ENCODE data around the gene PRKN.

The PRKN gene

DNA sequence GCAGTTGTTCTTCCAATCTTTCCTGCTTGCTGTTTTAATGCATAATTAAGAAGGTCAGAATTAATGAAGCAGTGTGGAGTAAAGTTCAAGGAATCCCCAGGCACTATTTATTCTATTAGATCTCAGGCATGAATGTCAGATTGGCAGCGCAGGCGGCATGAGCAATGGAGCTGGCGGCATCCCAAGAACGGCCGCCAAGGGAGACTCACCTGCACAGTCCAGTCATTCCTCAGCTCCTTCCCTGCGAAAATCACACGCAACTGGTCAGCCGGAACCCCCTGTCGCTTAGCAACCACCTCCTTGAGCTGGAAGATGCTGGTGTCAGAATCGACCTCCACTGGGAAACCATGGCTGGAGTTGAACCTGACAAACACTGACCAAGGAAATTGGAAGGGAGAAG, 284.5 kb downstream of the PRKN start:
- Histone ChIP-seq H3K4me3 (ENCODE audit: low read depth in 1 of 2, low read length in 2 of 2) (no peak overlapping the region), H3K9me3 (ENCODE audit: control insufficient read depth in 1 of 2, low read length in 2 of 2) (peaks cover 4 to 5% of the 10 kb centered on the region in 2 donors), H3K27me3 (ENCODE audit: low read depth, low read length) (no peaks in the 10 kb centered on the region), H3K4me1 (ENCODE audit: control insufficient read depth in 1 of 2, insufficient read depth in 2 of 2, low read length in 2 of 2) (no peaks in the 10 kb centered on the region), H3K36me3 (ENCODE audit: control insufficient read depth in 1 of 2, insufficient read depth in 2 of 2, low read length in 2 of 2) (no peaks in the 10 kb centered on the region), H3K27ac (ENCODE audit: low read length) (no peak overlapping the region)

DNA sequence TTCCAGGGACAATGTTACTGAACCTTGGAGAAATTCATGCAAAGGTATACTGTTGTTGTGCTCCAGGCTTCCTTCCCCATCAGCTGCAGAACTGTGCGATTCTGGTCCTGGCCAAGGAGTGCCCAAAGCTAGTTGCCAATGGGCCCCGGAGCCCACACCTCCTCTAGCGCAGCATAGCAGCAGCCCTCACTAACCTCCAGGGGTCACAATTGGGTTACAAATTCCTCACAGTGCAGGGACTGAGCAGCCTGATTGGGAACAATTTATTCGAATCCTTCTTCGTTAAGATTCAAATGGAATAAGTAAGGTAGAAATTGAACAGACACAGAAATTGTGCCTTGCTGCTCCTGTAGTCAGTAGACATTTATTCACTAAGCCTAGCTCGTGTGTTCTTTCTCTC, 284.9 kb downstream of the PRKN start:
- H3K27ac ChIP-seq (ENCODE audit: low read length): no peak overlapping the region
- no peaks in the 10 kb centered on the region for H3K27me3 ChIP-seq (ENCODE audit: low read depth, low read length)
- H3K9me3 ChIP-seq (ENCODE audit: control insufficient read depth in 1 of 2, low read length in 2 of 2): peaks cover 8% of the 10 kb centered on the region in 2 donors
- no peaks in the 10 kb centered on the region for H3K36me3 ChIP-seq (ENCODE audit: control insufficient read depth in 1 of 2, insufficient read depth in 2 of 2, low read length in 2 of 2)
- H3K4me1 ChIP-seq (ENCODE audit: control insufficient read depth in 1 of 2, insufficient read depth in 2 of 2, low read length in 2 of 2): no peaks in the 10 kb centered on the region
- H3K4me3 ChIP-seq (ENCODE audit: low read depth in 1 of 2, low read length in 2 of 2): no peak overlapping the region

DNA sequence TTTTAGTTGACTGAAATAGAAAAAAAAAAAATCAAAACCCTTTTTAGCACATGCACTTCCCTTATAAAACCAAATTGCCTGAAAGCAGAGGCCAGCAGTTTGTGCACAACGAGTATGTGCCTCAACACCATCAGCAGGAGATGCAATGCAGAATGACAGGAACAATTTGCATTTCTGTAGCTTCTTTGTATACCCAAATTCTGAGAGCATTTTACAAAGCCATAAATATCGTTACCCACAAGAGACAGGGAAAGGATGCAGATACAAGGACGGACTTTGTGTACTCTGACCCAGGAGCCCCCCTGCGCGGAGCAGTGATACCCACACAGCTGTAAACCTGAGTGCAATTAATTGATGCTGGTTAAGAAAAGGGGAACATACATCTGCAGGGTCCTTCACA, 285.6 kb downstream of the PRKN start:
- no peaks in the 10 kb centered on the region for H3K27me3 ChIP-seq (ENCODE audit: low read depth, low read length)
- H3K27ac ChIP-seq (ENCODE audit: low read length): no peak overlapping the region

DNA sequence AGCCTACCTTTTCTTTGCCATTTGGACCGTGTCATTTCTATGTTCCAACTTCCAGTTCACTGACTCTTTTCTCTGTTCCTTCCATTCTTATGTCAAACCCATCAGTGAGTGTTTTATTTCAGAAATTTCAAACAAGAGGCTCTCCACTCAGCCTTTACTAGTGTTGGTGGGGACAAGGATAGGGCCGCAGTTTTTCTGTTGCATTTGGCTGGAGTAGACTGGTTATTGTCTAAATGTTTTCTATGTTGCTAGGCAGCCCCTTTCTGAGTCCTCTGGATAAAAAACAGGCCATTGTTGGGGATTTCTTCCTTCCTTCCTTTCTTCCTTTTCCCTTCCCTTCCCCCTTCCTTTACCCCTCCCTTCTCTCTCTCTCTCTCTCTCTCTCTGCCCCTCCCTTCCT, 288.6 kb downstream of the PRKN start:
- Histone ChIP-seq H3K27me3 (ENCODE audit: low read depth, low read length) (no peaks in the 10 kb centered on the region), H3K4me1 (ENCODE audit: control insufficient read depth in 1 of 2, insufficient read depth in 2 of 2, low read length in 2 of 2) (no peaks in the 10 kb centered on the region), H3K9me3 (ENCODE audit: control insufficient read depth in 1 of 2, low read length in 2 of 2) (peaks cover 10 to 13% of the 10 kb centered on the region in 2 donors), H3K4me3 (ENCODE audit: low read depth in 1 of 2, low read length in 2 of 2) (no peak overlapping the region), H3K36me3 (ENCODE audit: control insufficient read depth in 1 of 2, insufficient read depth in 2 of 2, low read length in 2 of 2) (no peaks in the 10 kb centered on the region), H3K27ac (ENCODE audit: low read length) (no peak overlapping the region)

More for the DNA sequence above, 285.6 kb downstream of the PRKN start:
- Histone ChIP-seq H3K9me3 (ENCODE audit: control insufficient read depth in 1 of 2, low read length in 2 of 2) (peaks cover 10 to 13% of the 10 kb centered on the region in 2 donors), H3K4me1 (ENCODE audit: control insufficient read depth in 1 of 2, insufficient read depth in 2 of 2, low read length in 2 of 2) (no peaks in the 10 kb centered on the region), H3K36me3 (ENCODE audit: control insufficient read depth in 1 of 2, insufficient read depth in 2 of 2, low read length in 2 of 2) (no peaks in the 10 kb centered on the region), H3K4me3 (ENCODE audit: low read depth in 1 of 2, low read length in 2 of 2) (no peak overlapping the region)

DNA sequence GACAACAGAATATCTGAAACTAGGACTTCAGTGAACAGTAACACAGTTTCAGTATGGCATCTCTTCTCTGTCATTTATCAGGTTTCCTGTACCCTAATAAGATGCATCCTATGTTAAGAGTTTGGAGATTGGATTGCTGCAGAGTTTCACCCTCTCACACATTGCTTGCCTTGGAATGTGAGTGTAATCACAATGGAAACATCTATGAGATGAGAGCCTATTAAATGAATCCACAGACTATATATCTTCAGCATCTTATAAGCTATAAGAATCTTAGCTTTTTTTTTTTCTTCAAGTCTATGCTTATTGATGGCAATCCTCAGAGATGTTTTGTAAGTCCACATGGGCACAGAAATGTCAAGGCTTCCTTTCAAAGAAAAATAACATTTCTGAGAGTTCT, 292.5 kb downstream of the PRKN start:
- Histone ChIP-seq H3K4me1 (ENCODE audit: control insufficient read depth in 1 of 2, insufficient read depth in 2 of 2, low read length in 2 of 2) (no peaks in the 10 kb centered on the region), H3K27ac (ENCODE audit: low read length) (no peak overlapping the region), H3K36me3 (ENCODE audit: control insufficient read depth in 1 of 2, insufficient read depth in 2 of 2, low read length in 2 of 2) (no peaks in the 10 kb centered on the region), H3K4me3 (ENCODE audit: low read depth in 1 of 2, low read length in 2 of 2) (no peak overlapping the region), H3K9me3 (ENCODE audit: control insufficient read depth in 1 of 2, low read length in 2 of 2) (peaks cover 10 to 13% of the 10 kb centered on the region in 2 donors), H3K27me3 (ENCODE audit: low read depth, low read length) (no peaks in the 10 kb centered on the region)

DNA sequence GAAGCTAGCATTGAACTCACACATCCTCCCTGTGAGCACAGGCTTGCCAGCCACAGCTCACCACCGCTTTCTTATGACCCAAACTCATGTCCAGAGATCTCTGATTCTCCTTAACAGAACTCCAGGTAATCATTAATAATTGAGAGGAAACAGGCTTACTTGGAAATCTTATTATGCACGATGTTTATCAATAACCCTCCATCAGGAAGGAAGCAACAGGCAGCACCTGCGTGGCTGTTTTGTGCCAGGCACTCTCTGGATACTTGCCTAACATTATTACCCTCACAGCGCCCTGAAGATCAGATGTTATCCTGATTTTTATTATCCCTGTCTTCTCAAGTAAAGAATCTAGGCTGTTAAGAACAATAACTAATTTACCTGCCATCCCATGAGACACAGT, 306.6 kb downstream of the PRKN start:
- no peaks in the 10 kb centered on the region for H3K4me1 ChIP-seq (ENCODE audit: control insufficient read depth in 1 of 2, insufficient read depth in 2 of 2, low read length in 2 of 2)
- no peak overlapping the region for H3K27ac ChIP-seq (ENCODE audit: low read length)
- no peaks in the 10 kb centered on the region for H3K27me3 ChIP-seq (ENCODE audit: low read depth, low read length)
- H3K36me3 ChIP-seq (ENCODE audit: control insufficient read depth in 1 of 2, insufficient read depth in 2 of 2, low read length in 2 of 2): no peaks in the 10 kb centered on the region
- no peak overlapping the region for H3K4me3 ChIP-seq (ENCODE audit: low read depth in 1 of 2, low read length in 2 of 2)
- H3K9me3 ChIP-seq (ENCODE audit: control insufficient read depth in 1 of 2, low read length in 2 of 2): no peaks in the 10 kb centered on the region

DNA sequence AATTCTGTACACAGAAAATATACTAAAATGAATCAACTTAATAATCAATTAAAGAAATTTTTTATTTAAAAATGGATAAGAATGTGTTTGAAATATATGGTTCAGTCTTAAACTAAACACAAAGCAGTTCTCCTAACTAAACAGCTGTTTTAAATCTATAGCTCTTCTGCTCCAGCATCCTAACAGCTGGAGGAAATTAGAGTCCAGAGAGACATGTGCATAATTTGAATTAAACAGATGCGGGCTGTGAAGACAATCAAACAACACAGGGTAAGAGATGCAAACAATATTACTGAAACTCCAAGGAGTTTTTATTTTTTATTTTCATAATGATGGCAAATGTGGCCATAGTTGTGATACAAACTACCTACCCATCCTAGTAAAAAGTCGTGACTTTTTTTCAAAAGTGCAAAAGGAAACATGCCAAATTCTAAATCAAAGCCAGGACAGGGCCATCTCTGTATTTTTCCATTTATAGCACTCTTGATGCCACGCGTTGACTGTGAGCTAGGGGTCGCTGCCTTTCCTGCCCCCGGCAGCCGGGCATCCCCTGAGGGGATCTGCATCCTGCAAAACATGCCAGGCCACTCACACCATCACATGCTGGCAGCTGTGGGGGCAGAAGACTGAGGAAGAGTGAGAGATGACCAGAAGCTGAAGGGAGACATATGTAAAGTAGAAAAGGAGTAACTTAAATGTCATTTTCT, 310.6 kb downstream of the PRKN start:
- Histone ChIP-seq H3K27me3 (ENCODE audit: low read depth, low read length) (no peaks in the 10 kb centered on the region), H3K27ac (ENCODE audit: low read length) (no peak overlapping the region), H3K4me1 (ENCODE audit: control insufficient read depth in 1 of 2, insufficient read depth in 2 of 2, low read length in 2 of 2) (no peaks in the 10 kb centered on the region), H3K9me3 (ENCODE audit: control insufficient read depth in 1 of 2, low read length in 2 of 2) (no peaks in the 10 kb centered on the region), H3K36me3 (ENCODE audit: control insufficient read depth in 1 of 2, insufficient read depth in 2 of 2, low read length in 2 of 2) (no peaks in the 10 kb centered on the region), H3K4me3 (ENCODE audit: low read depth in 1 of 2, low read length in 2 of 2) (no peak overlapping the region)

DNA sequence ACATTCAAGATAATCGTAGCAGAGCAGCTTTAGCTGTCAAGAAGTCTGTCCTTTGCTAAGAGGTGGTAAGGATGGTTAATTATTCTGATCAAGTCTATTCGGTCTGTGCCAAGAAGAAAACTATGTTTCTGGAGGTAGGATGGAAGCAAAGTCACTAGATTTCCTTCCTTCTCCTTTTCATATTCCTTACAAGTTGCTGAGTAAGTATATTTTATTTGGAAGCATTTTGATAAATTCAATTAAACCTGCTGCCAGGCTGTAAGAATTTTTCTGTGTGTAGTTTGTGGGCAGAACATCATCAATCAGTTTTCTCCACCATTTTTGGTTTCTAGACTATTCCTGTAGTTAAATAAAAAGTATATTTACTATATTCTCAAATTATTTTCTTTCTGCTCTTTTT, 311.3 kb downstream of the PRKN start:
- H3K4me3 ChIP-seq (ENCODE audit: low read depth in 1 of 2, low read length in 2 of 2): no peak overlapping the region
- no peaks in the 10 kb centered on the region for H3K4me1 ChIP-seq (ENCODE audit: control insufficient read depth in 1 of 2, insufficient read depth in 2 of 2, low read length in 2 of 2)
- H3K27me3 ChIP-seq (ENCODE audit: low read depth, low read length): no peaks in the 10 kb centered on the region
- H3K27ac ChIP-seq (ENCODE audit: low read length): no peak overlapping the region
- no peaks in the 10 kb centered on the region for H3K36me3 ChIP-seq (ENCODE audit: control insufficient read depth in 1 of 2, insufficient read depth in 2 of 2, low read length in 2 of 2)
- H3K9me3 ChIP-seq (ENCODE audit: control insufficient read depth in 1 of 2, low read length in 2 of 2): no peaks in the 10 kb centered on the region

DNA sequence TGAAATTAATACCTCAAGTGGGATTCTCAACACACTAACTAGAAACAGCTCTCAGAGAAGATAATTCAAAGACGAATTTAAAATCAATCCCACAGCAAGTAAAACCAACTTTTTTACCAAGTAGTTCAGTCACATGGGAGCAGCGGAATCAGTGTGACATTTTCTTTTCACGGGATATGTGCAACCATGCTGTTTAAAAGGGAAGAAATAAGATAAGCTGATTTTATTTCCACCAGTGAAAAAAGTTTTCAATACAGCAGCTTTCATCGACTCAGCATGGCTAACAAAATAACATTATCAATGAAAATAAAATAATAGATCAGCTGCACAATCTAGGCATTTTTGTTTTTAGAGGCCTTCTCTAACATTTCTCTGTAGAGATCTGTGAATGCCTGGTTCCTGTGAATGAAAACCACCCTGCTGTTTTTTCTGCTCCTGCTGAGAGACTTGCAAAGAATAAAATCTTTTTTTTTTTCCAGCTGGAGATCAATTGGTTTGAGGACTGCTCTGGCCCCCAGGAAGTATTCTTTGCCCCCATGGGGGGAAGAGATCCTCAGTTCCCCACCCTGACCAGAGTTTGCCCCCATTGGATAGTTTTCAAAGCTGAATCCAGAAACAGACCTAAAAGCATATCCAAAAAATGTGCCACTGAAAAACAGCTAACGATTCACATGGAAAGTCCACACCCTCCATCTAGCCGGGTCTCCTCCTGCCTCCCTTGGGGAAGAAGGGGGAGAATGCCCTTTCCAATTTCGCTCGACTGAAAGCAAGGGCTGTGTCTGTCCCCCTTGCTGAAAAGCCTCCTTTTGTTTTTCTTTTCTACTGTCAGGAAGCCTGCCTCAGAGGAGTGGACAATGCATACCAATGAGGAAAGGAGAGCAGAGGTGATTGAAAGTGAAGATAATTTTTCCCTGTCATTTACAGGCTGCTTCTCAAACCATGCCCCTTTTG, 317.6 kb downstream of the PRKN start:
- no peaks in the 10 kb centered on the region for H3K4me1 ChIP-seq (ENCODE audit: control insufficient read depth in 1 of 2, insufficient read depth in 2 of 2, low read length in 2 of 2)
- no peaks in the 10 kb centered on the region for H3K27me3 ChIP-seq (ENCODE audit: low read depth, low read length)
- no peak overlapping the region for H3K27ac ChIP-seq (ENCODE audit: low read length)
- no peaks in the 10 kb centered on the region for H3K36me3 ChIP-seq (ENCODE audit: control insufficient read depth in 1 of 2, insufficient read depth in 2 of 2, low read length in 2 of 2)
- H3K4me3 ChIP-seq (ENCODE audit: low read depth in 1 of 2, low read length in 2 of 2): no peak overlapping the region
- no peaks in the 10 kb centered on the region for H3K9me3 ChIP-seq (ENCODE audit: control insufficient read depth in 1 of 2, low read length in 2 of 2)

DNA sequence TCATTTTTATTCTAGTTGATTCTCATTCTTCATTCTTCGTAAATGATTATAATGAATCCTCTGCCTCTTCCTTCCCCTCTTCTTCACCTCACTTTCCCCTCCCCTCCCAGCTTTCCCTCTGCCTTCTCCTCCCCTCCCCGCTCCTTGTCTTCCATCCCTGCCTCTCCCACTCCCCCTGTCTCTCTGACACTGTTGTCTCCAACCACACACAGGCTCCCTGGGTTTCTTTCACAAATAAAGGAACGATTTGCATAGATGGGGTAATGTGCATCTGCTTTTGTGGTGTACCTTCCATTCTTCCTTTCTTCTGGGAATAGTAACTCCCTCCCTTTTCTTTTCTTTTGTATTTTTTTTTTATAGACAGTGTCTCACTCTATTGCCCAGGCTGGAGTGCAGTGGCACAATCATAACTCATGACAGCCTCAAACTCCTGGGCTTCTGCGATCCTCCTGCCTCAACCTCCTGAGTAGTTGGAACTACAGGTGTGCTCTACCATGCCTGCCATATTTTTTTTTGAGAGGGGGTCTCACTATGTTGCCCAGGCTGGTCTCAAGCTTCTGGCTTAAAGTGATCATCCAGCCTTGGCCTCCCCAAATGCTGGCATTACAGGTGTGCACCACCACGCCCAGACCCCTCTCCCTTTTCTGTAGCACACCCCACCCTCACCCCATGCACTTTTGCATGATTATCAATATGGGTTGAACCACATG, 318.6 kb downstream of the PRKN start:
- H3K9me3 ChIP-seq (ENCODE audit: control insufficient read depth in 1 of 2, low read length in 2 of 2): no peaks in the 10 kb centered on the region
- no peak overlapping the region for H3K27ac ChIP-seq (ENCODE audit: low read length)
- H3K4me1 ChIP-seq (ENCODE audit: control insufficient read depth in 1 of 2, insufficient read depth in 2 of 2, low read length in 2 of 2): no peaks in the 10 kb centered on the region
- no peaks in the 10 kb centered on the region for H3K36me3 ChIP-seq (ENCODE audit: control insufficient read depth in 1 of 2, insufficient read depth in 2 of 2, low read length in 2 of 2)
- no peaks in the 10 kb centered on the region for H3K27me3 ChIP-seq (ENCODE audit: low read depth, low read length)
- H3K4me3 ChIP-seq (ENCODE audit: low read depth in 1 of 2, low read length in 2 of 2): no peak overlapping the region

DNA sequence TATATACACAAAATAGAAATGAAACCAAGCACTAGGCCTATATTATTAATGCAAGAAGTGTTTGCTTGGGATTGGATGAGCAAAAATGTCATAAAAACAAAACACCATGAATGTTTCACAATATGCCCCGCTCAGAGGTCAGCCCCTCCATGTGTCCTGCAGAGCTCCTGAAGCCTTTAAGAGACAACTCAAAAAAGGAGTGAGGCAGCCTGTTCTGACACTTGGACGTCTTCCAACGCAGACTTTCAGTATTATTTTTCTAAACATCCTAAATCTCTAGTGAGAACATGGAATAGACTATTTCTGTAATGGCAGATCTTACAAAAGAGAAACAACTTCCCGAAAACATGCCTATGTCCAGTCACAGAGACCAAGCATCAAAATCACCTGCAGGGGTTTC, 322.6 kb downstream of the PRKN start:
- Histone ChIP-seq H3K27me3 (ENCODE audit: low read depth, low read length) (no peaks in the 10 kb centered on the region), H3K9me3 (ENCODE audit: control insufficient read depth in 1 of 2, low read length in 2 of 2) (no peaks in the 10 kb centered on the region), H3K27ac (ENCODE audit: low read length) (no peak overlapping the region), H3K36me3 (ENCODE audit: control insufficient read depth in 1 of 2, insufficient read depth in 2 of 2, low read length in 2 of 2) (no peaks in the 10 kb centered on the region), H3K4me1 (ENCODE audit: control insufficient read depth in 1 of 2, insufficient read depth in 2 of 2, low read length in 2 of 2) (no peaks in the 10 kb centered on the region), H3K4me3 (ENCODE audit: low read depth in 1 of 2, low read length in 2 of 2) (no peak overlapping the region)
